ENCODE data around the gene ZFYVE27. TPM values are rescaled to one million over a fixed set of nuclear protein-coding genes. Genes with fewer than 3 reads are reported as not detected.

The ZFYVE27 gene
- polyA plus RNA-seq, 3 donors: 6.2 to 31.1 (median 9.7) TPM

GRCh38 chr10:97791824-97792721 is 55.1 kb downstream of the ZFYVE27 start:
- Histone ChIP-seq H3K9me3 (replicated peaks in 1 of 2; ENCODE audit: control insufficient read depth in 1 of 2, insufficient read depth in 1 of 2, low read length in 2 of 2) (no peaks in the 10 kb centered on the region), H3K4me1 (ENCODE audit: control insufficient read depth in 1 of 2, insufficient read depth in 2 of 2, low read length in 2 of 2) (no peaks in the 10 kb centered on the region), H3K36me3 (replicated peaks in 1 of 2; ENCODE audit: control insufficient read depth in 1 of 2, insufficient read depth in 2 of 2, low read length in 2 of 2) (no peaks in the 10 kb centered on the region), H2AFZ (ENCODE audit: insufficient read depth, low read depth, low read length, poor library complexity, severe bottlenecking) (no peak overlapping the region), H3K79me2 (ENCODE audit: insufficient read depth, low read length) (no peaks in the 10 kb centered on the region), H3K9ac (ENCODE audit: insufficient read depth, low read length, poor library complexity, severe bottlenecking) (no peak overlapping the region), H4K20me1 (ENCODE audit: insufficient read depth, low read length) (no peaks in the 10 kb centered on the region), H3K27ac (ENCODE audit: low read depth in 1 of 2, low read length in 2 of 2) (no peak overlapping the region), H3K4me2 (replicated peaks; ENCODE audit: extremely low read depth, low read length, poor library complexity, severe bottlenecking) (no peak overlapping the region), H3K4me3 (replicated peaks in 1 of 3; ENCODE audit: low read depth in 2 of 3, low read length in 3 of 3) (no peak overlapping the region), H3K27me3 (ENCODE audit: control insufficient read depth in 2 of 2, insufficient read depth in 2 of 2, low read length in 2 of 2) (peaks cover 0 to 8% of the 10 kb centered on the region in 2 donors)
- H3K4me3 Mint-ChIP-seq: no peak overlapping the region
- H3K27me3 Mint-ChIP-seq (ENCODE audit: low read depth in 3 of 3): peaks cover 18 to 44% (median 36%) of the 10 kb centered on the region in 3 donors
- no peaks in the 10 kb centered on the region for H3K9me3 Mint-ChIP-seq
- WGBS (ENCODE audit: insufficient coverage): 29% methylated on average over 11 of the region's 13 CpGs
- H3K27ac Mint-ChIP-seq: no peak overlapping the region
- DNase-seq: peak; percentile 9 to 47 (median 30)
- no peaks in the 10 kb centered on the region for H3K36me3 Mint-ChIP-seq
- intact Hi-C loops (cut with micrococcal nuclease): loop anchor here (1.0 to 5.0 kb wide), 2 partner anchors 75 to 77 kb away; no protein-coding TSS in a partner anchor
- H3K4me1 Mint-ChIP-seq: peaks cover 5% of the 10 kb centered on the region
- TF ChIP-seq CTCF (IDR thresholded peaks at IDR 0.05): peak; percentile 92

GRCh38 chr10:97795886-97796285 is 59.0 kb downstream of the ZFYVE27 start:
- H3K4me1 ChIP-seq (ENCODE audit: control insufficient read depth in 1 of 2, insufficient read depth in 2 of 2, low read length in 2 of 2): no peaks in the 10 kb centered on the region
- H3K79me2 ChIP-seq (ENCODE audit: insufficient read depth, low read length): no peaks in the 10 kb centered on the region
- Mint-ChIP-seq H3K27ac (no peak overlapping the region), H3K27me3 (ENCODE audit: low read depth in 3 of 3) (peaks cover 15 to 35% (median 21%) of the 10 kb centered on the region in 3 donors), H3K9me3 (peaks cover 3 to 13% (median 11%) of the 10 kb centered on the region in 7 donors), H3K36me3 (no peaks in the 10 kb centered on the region), H3K4me3 (no peak overlapping the region), H3K4me1 (peaks cover 1% of the 10 kb centered on the region)
- H3K27ac ChIP-seq (ENCODE audit: low read depth in 1 of 2, low read length in 2 of 2): no peak overlapping the region
- no peak overlapping the region for H3K4me2 ChIP-seq (replicated peaks; ENCODE audit: extremely low read depth, low read length, poor library complexity, severe bottlenecking)
- no peak for DNase-seq
- H3K4me3 ChIP-seq (replicated peaks in 1 of 3; ENCODE audit: low read depth in 2 of 3, low read length in 3 of 3): no peak overlapping the region
- H2AFZ ChIP-seq (ENCODE audit: insufficient read depth, low read depth, low read length, poor library complexity, severe bottlenecking): no peak overlapping the region
- no peak overlapping the region for H3K9ac ChIP-seq (ENCODE audit: insufficient read depth, low read length, poor library complexity, severe bottlenecking)
- H3K9me3 ChIP-seq (replicated peaks in 1 of 2; ENCODE audit: control insufficient read depth in 1 of 2, insufficient read depth in 1 of 2, low read length in 2 of 2): peaks cover 0 to 8% of the 10 kb centered on the region in 2 donors
- H4K20me1 ChIP-seq (ENCODE audit: insufficient read depth, low read length): no peaks in the 10 kb centered on the region
- no peaks in the 10 kb centered on the region for H3K36me3 ChIP-seq (replicated peaks in 1 of 2; ENCODE audit: control insufficient read depth in 1 of 2, insufficient read depth in 2 of 2, low read length in 2 of 2)
- TF ChIP-seq CTCF (IDR thresholded peaks at IDR 0.05): no peak
- H3K27me3 ChIP-seq (ENCODE audit: control insufficient read depth in 2 of 2, insufficient read depth in 2 of 2, low read length in 2 of 2): peaks cover 3% of the 10 kb centered on the region in 2 donors
- WGBS (ENCODE audit: insufficient coverage): no CpG with 5 or more reads among the region's 4 CpGs
- intact Hi-C loops (cut with micrococcal nuclease): no loop called here
